K562 (cell line): ENCODE results near the gene ID1.

ENCODE experiments used
- JUNB ChIP-seq: fragments of 450-650 bp; formaldehyde crosslinking; conservative IDR thresholded peaks from 2 replicates; pipeline ENCODE4 v1.4.0; 2020; ENCODE audit warnings: mild to moderate bottlenecking
- NR1H2 ChIP-seq: sonication (generic); formaldehyde crosslinking; IDR thresholded peaks from 2 replicates; pipeline ENCODE4 v1.4.0; 2020; ENCODE audit warnings: mild to moderate bottlenecking, missing genetic modification reagents
- REST ChIP-seq, 2 experiments: fragments of 450-650 bp; formaldehyde crosslinking in 1 of 2; IDR thresholded peaks; 2 replicates each; pipeline versions ENCODE4 v1.4.0 to v1.6.1; 2014 to 2020; ENCODE audit warnings: mild to moderate bottlenecking in 2 of 2, borderline replicate concordance in 1 of 2, low read depth in 1 of 2
- SP1 ChIP-seq: sonication (generic); formaldehyde crosslinking; IDR thresholded peaks from 2 replicates; pipeline ENCODE4 v1.8.1; 2022; ENCODE audit warnings: mild to moderate bottlenecking, missing genetic modification reagents
- ZBTB26 ChIP-seq: fragments of 450-650 bp; formaldehyde crosslinking; IDR thresholded peaks from 2 replicates; pipeline ENCODE4 v1.4.0; 2022; ENCODE audit warnings: missing genetic modification characterization

DNA sequence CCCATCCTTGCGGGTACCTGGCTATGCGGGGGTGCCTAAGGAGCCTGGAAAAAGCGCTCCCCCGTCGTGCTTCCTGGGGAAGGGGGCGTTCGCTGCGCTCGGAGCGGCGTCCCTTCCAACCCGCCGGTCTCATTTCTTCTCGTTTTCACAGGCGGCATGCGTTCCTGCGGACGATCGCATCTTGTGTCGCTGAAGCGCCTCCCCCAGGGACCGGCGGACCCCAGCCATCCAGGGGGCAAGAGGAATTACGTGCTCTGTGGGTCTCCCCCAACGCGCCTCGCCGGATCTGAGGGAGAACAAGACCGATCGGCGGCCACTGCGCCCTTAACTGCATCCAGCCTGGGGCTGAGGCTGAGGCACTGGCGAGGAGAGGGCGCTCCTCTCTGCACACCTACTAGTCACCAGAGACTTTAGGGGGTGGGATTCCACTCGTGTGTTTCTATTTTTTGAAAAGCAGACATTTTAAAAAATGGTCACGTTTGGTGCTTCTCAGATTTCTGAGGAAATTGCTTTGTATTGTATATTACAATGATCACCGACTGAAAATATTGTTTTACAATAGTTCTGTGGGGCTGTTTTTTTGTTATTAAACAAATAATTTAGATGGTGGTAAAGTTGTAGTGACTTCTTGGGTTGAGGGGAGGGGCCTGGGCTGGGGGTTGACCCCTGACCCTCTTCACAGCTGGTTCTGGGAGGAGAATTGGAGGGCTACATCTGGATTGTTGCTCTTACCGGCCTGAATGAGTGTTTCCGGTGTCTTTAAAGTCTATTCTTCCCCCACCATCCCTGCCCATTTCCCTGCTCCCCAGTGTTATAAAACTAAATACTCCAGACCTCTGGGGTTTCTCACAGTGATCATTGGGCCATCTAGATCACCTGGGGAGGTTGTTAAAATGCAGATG, 1.1 kb downstream of the ID1 start:
- TF ChIP-seq JUNB (CRISPR knock-in tag) (no peak), ZBTB26 (CRISPR knock-in tag) (no peak), SP1 (CRISPR knock-in tag) (no peak), REST (IDR thresholded peaks at IDR 0.05; ENCODE audit: borderline replicate concordance) (no peak), REST (CRISPR knock-in tag; IDR thresholded peaks at IDR 0.05; ENCODE audit: low read depth) (no peak), NR1H2 (CRISPR knock-in tag) (no peak; the same call in 1 of the 2 replicates)
